Measurements from ENCODE around the gene BYSL.

DNA sequence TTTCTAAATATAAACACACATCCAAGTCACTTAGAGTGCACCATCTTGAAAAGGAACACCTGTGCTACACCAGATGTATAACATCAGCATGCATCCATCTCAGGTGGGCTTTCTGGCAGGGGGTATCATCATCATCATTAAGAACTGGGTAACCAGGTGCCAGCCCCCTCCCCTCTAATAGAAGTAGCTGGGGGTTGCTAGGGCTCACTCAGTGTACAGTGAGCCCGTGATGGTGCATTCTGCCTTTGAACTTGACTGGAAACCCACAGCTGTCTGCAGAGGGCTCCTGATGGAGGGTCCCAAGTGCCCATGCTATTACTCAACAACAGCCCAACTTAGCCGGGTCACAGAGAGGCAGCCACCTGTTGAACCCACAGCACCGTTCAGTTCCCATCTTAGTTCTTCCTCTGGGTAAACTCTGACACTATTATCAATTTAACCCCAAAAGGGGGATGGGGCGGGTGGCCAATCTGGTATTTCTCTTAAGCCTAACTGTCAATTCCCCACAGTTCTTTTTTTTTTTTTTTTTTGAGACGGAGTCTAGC lies 53.1 kb downstream of the BYSL start:
- TF ChIP-seq, protein P1, sequence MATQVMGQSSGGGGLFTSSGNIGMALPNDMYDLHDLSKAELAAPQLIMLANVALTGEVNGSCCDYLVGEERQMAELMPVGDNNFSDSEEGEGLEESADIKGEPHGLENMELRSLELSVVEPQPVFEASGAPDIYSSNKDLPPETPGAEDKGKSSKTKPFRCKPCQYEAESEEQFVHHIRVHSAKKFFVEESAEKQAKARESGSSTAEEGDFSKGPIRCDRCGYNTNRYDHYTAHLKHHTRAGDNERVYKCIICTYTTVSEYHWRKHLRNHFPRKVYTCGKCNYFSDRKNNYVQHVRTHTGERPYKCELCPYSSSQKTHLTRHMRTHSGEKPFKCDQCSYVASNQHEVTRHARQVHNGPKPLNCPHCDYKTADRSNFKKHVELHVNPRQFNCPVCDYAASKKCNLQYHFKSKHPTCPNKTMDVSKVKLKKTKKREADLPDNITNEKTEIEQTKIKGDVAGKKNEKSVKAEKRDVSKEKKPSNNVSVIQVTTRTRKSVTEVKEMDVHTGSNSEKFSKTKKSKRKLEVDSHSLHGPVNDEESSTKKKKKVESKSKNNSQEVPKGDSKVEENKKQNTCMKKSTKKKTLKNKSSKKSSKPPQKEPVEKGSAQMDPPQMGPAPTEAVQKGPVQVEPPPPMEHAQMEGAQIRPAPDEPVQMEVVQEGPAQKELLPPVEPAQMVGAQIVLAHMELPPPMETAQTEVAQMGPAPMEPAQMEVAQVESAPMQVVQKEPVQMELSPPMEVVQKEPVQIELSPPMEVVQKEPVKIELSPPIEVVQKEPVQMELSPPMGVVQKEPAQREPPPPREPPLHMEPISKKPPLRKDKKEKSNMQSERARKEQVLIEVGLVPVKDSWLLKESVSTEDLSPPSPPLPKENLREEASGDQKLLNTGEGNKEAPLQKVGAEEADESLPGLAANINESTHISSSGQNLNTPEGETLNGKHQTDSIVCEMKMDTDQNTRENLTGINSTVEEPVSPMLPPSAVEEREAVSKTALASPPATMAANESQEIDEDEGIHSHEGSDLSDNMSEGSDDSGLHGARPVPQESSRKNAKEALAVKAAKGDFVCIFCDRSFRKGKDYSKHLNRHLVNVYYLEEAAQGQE (IDR thresholded peaks at IDR 0.05; ENCODE audit: low read depth, low read length): no peak
- no peak for TF ChIP-seq GABPA (IDR thresholded peaks at IDR 0.05; ENCODE audit: low read depth)
- TF ChIP-seq, protein P2, sequence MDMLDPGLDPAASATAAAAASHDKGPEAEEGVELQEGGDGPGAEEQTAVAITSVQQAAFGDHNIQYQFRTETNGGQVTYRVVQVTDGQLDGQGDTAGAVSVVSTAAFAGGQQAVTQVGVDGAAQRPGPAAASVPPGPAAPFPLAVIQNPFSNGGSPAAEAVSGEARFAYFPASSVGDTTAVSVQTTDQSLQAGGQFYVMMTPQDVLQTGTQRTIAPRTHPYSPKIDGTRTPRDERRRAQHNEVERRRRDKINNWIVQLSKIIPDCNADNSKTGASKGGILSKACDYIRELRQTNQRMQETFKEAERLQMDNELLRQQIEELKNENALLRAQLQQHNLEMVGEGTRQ (IDR thresholded peaks at IDR 0.05; ENCODE audit: borderline replicate concordance, low read depth, low read length): no peak
- TF ChIP-seq FOXJ3 (CRISPR knock-in tag; IDR thresholded peaks at IDR 0.05): no peak
- TF ChIP-seq, protein P3, sequence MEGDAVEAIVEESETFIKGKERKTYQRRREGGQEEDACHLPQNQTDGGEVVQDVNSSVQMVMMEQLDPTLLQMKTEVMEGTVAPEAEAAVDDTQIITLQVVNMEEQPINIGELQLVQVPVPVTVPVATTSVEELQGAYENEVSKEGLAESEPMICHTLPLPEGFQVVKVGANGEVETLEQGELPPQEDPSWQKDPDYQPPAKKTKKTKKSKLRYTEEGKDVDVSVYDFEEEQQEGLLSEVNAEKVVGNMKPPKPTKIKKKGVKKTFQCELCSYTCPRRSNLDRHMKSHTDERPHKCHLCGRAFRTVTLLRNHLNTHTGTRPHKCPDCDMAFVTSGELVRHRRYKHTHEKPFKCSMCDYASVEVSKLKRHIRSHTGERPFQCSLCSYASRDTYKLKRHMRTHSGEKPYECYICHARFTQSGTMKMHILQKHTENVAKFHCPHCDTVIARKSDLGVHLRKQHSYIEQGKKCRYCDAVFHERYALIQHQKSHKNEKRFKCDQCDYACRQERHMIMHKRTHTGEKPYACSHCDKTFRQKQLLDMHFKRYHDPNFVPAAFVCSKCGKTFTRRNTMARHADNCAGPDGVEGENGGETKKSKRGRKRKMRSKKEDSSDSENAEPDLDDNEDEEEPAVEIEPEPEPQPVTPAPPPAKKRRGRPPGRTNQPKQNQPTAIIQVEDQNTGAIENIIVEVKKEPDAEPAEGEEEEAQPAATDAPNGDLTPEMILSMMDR (IDR thresholded peaks at IDR 0.05): no peak
- TF ChIP-seq POLR2AphosphoS5 (IDR thresholded peaks at IDR 0.05; ENCODE audit: low read depth, low read length): no peak
- TF ChIP-seq TAF1 (IDR thresholded peaks at IDR 0.05; ENCODE audit: borderline replicate concordance, low read depth, low read length): no peak
- TF ChIP-seq JUND (IDR thresholded peaks at IDR 0.05): no peak
- TF ChIP-seq RFX5 (IDR thresholded peaks at IDR 0.05; ENCODE audit: low read length): no peak
- TF ChIP-seq FOXM1 (IDR thresholded peaks at IDR 0.05; ENCODE audit: low read depth): no peak

All from SK-N-SH (cell line).